Measurements from ENCODE around the gene TNFAIP2.
"Not testable (repeated sequence)": the region's sequence is repeated elsewhere in the genome, so short reads cannot be mapped to it uniquely, and the experiment has no call there.

The TNFAIP2 gene

DNA sequence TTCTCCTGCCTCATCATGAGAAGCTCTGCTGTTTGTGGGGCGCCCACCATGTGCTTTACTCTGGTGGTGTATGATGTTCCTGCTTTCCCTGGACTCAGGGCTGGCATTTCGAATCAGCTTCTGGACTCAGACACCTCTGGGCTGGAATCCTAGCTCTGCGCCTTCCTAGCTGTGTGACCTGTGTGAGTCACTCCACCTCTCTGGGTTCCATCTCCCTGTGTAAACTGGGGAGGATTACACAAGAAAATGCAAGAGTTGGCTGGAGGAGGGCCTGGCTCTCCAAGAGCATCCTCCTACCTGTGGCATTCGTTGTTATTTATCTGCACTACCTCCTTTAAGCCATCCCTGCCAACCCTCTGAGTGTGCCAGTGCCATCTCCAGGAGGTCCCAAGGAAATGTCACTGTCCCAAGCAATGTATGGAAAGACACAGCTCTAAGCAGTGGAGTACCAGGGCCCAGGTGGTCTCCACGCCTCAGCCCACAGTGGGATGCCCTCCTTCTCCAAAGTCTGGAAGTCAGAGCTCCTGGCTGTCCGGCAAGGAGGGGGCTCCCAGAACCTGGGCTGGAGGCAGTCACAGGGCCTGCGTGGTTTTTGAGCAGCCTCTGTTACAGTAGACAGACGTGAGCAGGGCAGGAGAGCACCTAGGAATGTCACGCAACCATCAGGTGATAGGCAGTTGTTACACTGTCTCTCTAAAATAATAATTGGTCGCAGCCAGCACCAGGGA lies 7.3 kb upstream of the TNFAIP2 start (continued):
- no peak for TF ChIP-seq CSRNP3 (CRISPR knock-in tag; IDR thresholded peaks at IDR 0.05)
- TF ChIP-seq GLIS3 (CRISPR knock-in tag; IDR thresholded peaks at IDR 0.05), result no peak
- no peak for TF ChIP-seq ZFP3 (CRISPR knock-in tag; IDR thresholded peaks at IDR 0.05)
- no peak for TF ChIP-seq ESRRG (CRISPR knock-in tag; IDR thresholded peaks at IDR 0.05)

GRCh38 chr14:103116636-103117035 lies 6.6 kb upstream of the TNFAIP2 start:
- TF ChIP-seq TOX (CRISPR knock-in tag; IDR thresholded peaks at IDR 0.05; ENCODE audit: borderline replicate concordance) (no peak), CSDC2 (CRISPR knock-in tag; IDR thresholded peaks at IDR 0.05) (no peak), ESRRG (CRISPR knock-in tag; IDR thresholded peaks at IDR 0.05) (no peak), ZC3H10 (CRISPR knock-in tag; IDR thresholded peaks at IDR 0.05) (no peak), ARNTL (CRISPR knock-in tag; IDR thresholded peaks at IDR 0.05; ENCODE audit: borderline replicate concordance, low read depth) (no peak), ISL1 (CRISPR knock-in tag; IDR thresholded peaks at IDR 0.05) (no peak)
- TF ChIP-seq, protein P1, sequence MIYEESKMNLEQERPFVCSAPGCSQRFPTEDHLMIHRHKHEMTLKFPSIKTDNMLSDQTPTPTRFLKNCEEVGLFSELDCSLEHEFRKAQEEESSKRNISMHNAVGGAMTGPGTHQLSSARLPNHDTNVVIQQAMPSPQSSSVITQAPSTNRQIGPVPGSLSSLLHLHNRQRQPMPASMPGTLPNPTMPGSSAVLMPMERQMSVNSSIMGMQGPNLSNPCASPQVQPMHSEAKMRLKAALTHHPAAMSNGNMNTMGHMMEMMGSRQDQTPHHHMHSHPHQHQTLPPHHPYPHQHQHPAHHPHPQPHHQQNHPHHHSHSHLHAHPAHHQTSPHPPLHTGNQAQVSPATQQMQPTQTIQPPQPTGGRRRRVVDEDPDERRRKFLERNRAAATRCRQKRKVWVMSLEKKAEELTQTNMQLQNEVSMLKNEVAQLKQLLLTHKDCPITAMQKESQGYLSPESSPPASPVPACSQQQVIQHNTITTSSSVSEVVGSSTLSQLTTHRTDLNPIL (CRISPR knock-in tag; IDR thresholded peaks at IDR 0.05; ENCODE audit: low read depth), result no peak
- TF ChIP-seq, protein P2, sequence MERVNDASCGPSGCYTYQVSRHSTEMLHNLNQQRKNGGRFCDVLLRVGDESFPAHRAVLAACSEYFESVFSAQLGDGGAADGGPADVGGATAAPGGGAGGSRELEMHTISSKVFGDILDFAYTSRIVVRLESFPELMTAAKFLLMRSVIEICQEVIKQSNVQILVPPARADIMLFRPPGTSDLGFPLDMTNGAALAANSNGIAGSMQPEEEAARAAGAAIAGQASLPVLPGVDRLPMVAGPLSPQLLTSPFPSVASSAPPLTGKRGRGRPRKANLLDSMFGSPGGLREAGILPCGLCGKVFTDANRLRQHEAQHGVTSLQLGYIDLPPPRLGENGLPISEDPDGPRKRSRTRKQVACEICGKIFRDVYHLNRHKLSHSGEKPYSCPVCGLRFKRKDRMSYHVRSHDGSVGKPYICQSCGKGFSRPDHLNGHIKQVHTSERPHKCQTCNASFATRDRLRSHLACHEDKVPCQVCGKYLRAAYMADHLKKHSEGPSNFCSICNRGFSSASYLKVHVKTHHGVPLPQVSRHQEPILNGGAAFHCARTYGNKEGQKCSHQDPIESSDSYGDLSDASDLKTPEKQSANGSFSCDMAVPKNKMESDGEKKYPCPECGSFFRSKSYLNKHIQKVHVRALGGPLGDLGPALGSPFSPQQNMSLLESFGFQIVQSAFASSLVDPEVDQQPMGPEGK (CRISPR knock-in tag; IDR thresholded peaks at IDR 0.05; ENCODE audit: borderline replicate concordance), result no peak
- no peak for ATAC-seq

- not testable (repeated sequence) for ATAC-seq
Observed at GRCh38 chr14:103117499-103117898, 5.8 kb upstream of the TNFAIP2 start.

GRCh38 chr14:103118018-103118662 lies 5.1 kb upstream of the TNFAIP2 start:
- TF ChIP-seq ESRRG (CRISPR knock-in tag; IDR thresholded peaks at IDR 0.05) (no peak), TCF4 (CRISPR knock-in tag; IDR thresholded peaks at IDR 0.05; ENCODE audit: borderline replicate concordance) (no peak), ZFP3 (CRISPR knock-in tag; IDR thresholded peaks at IDR 0.05) (no peak), PPARA (CRISPR knock-in tag; IDR thresholded peaks at IDR 0.05; ENCODE audit: borderline replicate concordance) (no peak), ISL1 (CRISPR knock-in tag; IDR thresholded peaks at IDR 0.05) (no peak), RARB (CRISPR knock-in tag; IDR thresholded peaks at IDR 0.05) (no peak), BACH2 (CRISPR knock-in tag; IDR thresholded peaks at IDR 0.05; ENCODE audit: borderline replicate concordance) (no peak), ARNTL (CRISPR knock-in tag; IDR thresholded peaks at IDR 0.05; ENCODE audit: borderline replicate concordance, low read depth) (no peak)
- TF ChIP-seq, protein P1 (CRISPR knock-in tag; IDR thresholded peaks at IDR 0.05; ENCODE audit: low read depth), result no peak
- no peak for ATAC-seq

GRCh38 chr14:103118663-103119404 lies 4.4 kb upstream of the TNFAIP2 start:
- ATAC-seq, result no peak
- no peak for TF ChIP-seq GLIS3 (CRISPR knock-in tag; IDR thresholded peaks at IDR 0.05)
- TF ChIP-seq ARNTL (CRISPR knock-in tag; IDR thresholded peaks at IDR 0.05; ENCODE audit: borderline replicate concordance, low read depth), result no peak
- TF ChIP-seq CSDC2 (CRISPR knock-in tag; IDR thresholded peaks at IDR 0.05), result no peak
- no peak for TF ChIP-seq ZNF70 (CRISPR knock-in tag; IDR thresholded peaks at IDR 0.05)
- TF ChIP-seq, protein P3, sequence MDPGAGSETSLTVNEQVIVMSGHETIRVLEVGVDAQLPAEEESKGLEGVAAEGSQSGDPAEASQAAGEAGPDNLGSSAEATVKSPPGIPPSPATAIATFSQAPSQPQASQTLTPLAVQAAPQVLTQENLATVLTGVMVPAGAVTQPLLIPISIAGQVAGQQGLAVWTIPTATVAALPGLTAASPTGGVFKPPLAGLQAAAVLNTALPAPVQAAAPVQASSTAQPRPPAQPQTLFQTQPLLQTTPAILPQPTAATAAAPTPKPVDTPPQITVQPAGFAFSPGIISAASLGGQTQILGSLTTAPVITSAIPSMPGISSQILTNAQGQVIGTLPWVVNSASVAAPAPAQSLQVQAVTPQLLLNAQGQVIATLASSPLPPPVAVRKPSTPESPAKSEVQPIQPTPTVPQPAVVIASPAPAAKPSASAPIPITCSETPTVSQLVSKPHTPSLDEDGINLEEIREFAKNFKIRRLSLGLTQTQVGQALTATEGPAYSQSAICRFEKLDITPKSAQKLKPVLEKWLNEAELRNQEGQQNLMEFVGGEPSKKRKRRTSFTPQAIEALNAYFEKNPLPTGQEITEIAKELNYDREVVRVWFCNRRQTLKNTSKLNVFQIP (CRISPR knock-in tag; IDR thresholded peaks at IDR 0.05; ENCODE audit: borderline replicate concordance, low read depth), result no peak
- no peak for TF ChIP-seq OSR1 (CRISPR knock-in tag; IDR thresholded peaks at IDR 0.05)
- TF ChIP-seq TCF4 (CRISPR knock-in tag; IDR thresholded peaks at IDR 0.05; ENCODE audit: borderline replicate concordance), result no peak
- TF ChIP-seq ZFP3 (CRISPR knock-in tag; IDR thresholded peaks at IDR 0.05), result no peak
- TF ChIP-seq ISL1 (CRISPR knock-in tag; IDR thresholded peaks at IDR 0.05), result no peak
- TF ChIP-seq, protein P4, sequence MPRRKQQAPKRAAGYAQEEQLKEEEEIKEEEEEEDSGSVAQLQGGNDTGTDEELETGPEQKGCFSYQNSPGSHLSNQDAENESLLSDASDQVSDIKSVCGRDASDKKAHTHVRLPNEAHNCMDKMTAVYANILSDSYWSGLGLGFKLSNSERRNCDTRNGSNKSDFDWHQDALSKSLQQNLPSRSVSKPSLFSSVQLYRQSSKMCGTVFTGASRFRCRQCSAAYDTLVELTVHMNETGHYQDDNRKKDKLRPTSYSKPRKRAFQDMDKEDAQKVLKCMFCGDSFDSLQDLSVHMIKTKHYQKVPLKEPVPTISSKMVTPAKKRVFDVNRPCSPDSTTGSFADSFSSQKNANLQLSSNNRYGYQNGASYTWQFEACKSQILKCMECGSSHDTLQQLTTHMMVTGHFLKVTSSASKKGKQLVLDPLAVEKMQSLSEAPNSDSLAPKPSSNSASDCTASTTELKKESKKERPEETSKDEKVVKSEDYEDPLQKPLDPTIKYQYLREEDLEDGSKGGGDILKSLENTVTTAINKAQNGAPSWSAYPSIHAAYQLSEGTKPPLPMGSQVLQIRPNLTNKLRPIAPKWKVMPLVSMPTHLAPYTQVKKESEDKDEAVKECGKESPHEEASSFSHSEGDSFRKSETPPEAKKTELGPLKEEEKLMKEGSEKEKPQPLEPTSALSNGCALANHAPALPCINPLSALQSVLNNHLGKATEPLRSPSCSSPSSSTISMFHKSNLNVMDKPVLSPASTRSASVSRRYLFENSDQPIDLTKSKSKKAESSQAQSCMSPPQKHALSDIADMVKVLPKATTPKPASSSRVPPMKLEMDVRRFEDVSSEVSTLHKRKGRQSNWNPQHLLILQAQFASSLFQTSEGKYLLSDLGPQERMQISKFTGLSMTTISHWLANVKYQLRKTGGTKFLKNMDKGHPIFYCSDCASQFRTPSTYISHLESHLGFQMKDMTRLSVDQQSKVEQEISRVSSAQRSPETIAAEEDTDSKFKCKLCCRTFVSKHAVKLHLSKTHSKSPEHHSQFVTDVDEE (CRISPR knock-in tag; IDR thresholded peaks at IDR 0.05), result no peak
- TF ChIP-seq ESRRG (CRISPR knock-in tag; IDR thresholded peaks at IDR 0.05), result no peak
- no peak for TF ChIP-seq ZFP30 (CRISPR knock-in tag; IDR thresholded peaks at IDR 0.05)
- TF ChIP-seq RARB (CRISPR knock-in tag; IDR thresholded peaks at IDR 0.05), result no peak
- TF ChIP-seq TOX (CRISPR knock-in tag; IDR thresholded peaks at IDR 0.05; ENCODE audit: borderline replicate concordance), result no peak
- no peak for TF ChIP-seq SNAI2 (CRISPR knock-in tag; IDR thresholded peaks at IDR 0.05)

Data from SK-N-SH treated with all-trans-retinoic acid at 6 μM for 48 hours (cell line).